Measurements from ENCODE around the gene KRTAP4-12. TPM values are rescaled to one million over a fixed set of nuclear protein-coding genes. Genes with fewer than 3 reads are reported as not detected.
"Not testable (repeated sequence)": the region's sequence is repeated elsewhere in the genome, so short reads cannot be mapped to it uniquely, and the experiment has no call there.

KRTAP4-12 gene
- not detected for total RNA-seq

GRCh38 chr17:41123991-41124371, at the start of gene KRTAP4-12:
KRTAP4-12 (minus strand) TSS chr17:41124182; CDS start chr17:41124122, 60 bp downstream.
- not testable (repeated sequence) for FAIRE-seq; DNase-seq (ENCODE audit: low spot score in 2 of 2)

- DNase-seq (ENCODE audit: low spot score in 2 of 2) (no peak), FAIRE-seq (no peak)
Observed at GRCh38 chr17:41171886-41172285, 47.9 kb upstream of the KRTAP4-12 start.

GRCh38 chr17:41168121-41168520, 44.1 kb upstream of the KRTAP4-12 start, which contains the start of gene KRTAP4-3:
KRTAP4-3 (minus strand) TSS chr17:41168221; CDS start chr17:41168172, 49 bp downstream.
- no peak for FAIRE-seq
- no peak for DNase-seq (ENCODE audit: low spot score in 2 of 2)

GRCh38 chr17:41167561-41167960, 43.6 kb upstream of the KRTAP4-12 start:
- DNase-seq (ENCODE audit: low spot score in 2 of 2) (no peak), FAIRE-seq (no peak)

GRCh38 chr17:41163828-41164227, 39.8 kb upstream of the KRTAP4-12 start:
- no peak for DNase-seq (ENCODE audit: low spot score in 2 of 2)
- FAIRE-seq = no peak

GRCh38 chr17:41160648-41161047, 36.7 kb upstream of the KRTAP4-12 start, which contains the start of gene KRTAP4-4:
KRTAP4-4 (minus strand) TSS chr17:41160748; CDS start chr17:41160691, 57 bp downstream.
- no peak for DNase-seq (ENCODE audit: low spot score in 2 of 2)
- FAIRE-seq = no peak

- DNase-seq (ENCODE audit: low spot score in 2 of 2); FAIRE-seq: not testable (repeated sequence)
Observed at GRCh38 chr17:41160190-41160589, 36.2 kb upstream of the KRTAP4-12 start.

- DNase-seq (ENCODE audit: low spot score in 2 of 2) (no peak), FAIRE-seq (no peak)
Observed at GRCh38 chr17:41153856-41154255, 29.9 kb upstream of the KRTAP4-12 start.

- FAIRE-seq (no peak), DNase-seq (ENCODE audit: low spot score in 2 of 2) (no peak)
Observed at GRCh38 chr17:41151525-41151924, 27.5 kb upstream of the KRTAP4-12 start.

GRCh38 chr17:41150026-41150425, 26.0 kb upstream of the KRTAP4-12 start:
- DNase-seq (ENCODE audit: low spot score in 2 of 2) (no peak), FAIRE-seq (no peak)

- no peak for FAIRE-seq
- DNase-seq (ENCODE audit: low spot score in 2 of 2) = no peak
Observed at GRCh38 chr17:41149652-41149985, 25.6 kb upstream of the KRTAP4-12 start, which contains the start of gene KRTAP4-5. KRTAP4-5 (minus strand) TSS chr17:41149825; CDS start chr17:41149767, 58 bp downstream.

GRCh38 chr17:41148971-41149651, 25.1 kb upstream of the KRTAP4-12 start:
- DNase-seq (ENCODE audit: low spot score in 2 of 2); FAIRE-seq: not testable (repeated sequence)

- DNase-seq (ENCODE audit: low spot score in 2 of 2) (no peak), FAIRE-seq (no peak)
Observed at GRCh38 chr17:41147531-41148204, 23.7 kb upstream of the KRTAP4-12 start.

GRCh38 chr17:41145261-41145660, 21.3 kb upstream of the KRTAP4-12 start:
- FAIRE-seq (no peak), DNase-seq (ENCODE audit: low spot score in 2 of 2) (no peak)

GRCh38 chr17:41144846-41145245, 20.9 kb upstream of the KRTAP4-12 start:
- DNase-seq (ENCODE audit: low spot score in 2 of 2) (no peak), FAIRE-seq (no peak)

- FAIRE-seq = no peak
- no peak for DNase-seq (ENCODE audit: low spot score in 2 of 2)
Observed at GRCh38 chr17:41141361-41141760, 17.4 kb upstream of the KRTAP4-12 start.

- no peak for FAIRE-seq
- DNase-seq (ENCODE audit: low spot score in 2 of 2) = no peak
Observed at GRCh38 chr17:41140360-41141131, 16.6 kb upstream of the KRTAP4-12 start, which contains the start of gene KRTAP4-6. KRTAP4-6 (minus strand) TSS chr17:41140544; CDS start chr17:41140487, 57 bp downstream.

GRCh38 chr17:41139865-41140264, 15.9 kb upstream of the KRTAP4-12 start:
- FAIRE-seq = not testable (repeated sequence)

GRCh38 chr17:41133880-41134735, 10.1 kb upstream of the KRTAP4-12 start:
- DNase-seq (ENCODE audit: low spot score in 2 of 2) (no peak), FAIRE-seq (no peak)

More at GRCh38 chr17:41139865-41140264, 15.9 kb upstream of the KRTAP4-12 start:
- not testable (repeated sequence) for DNase-seq (ENCODE audit: low spot score in 2 of 2)

- DNase-seq (ENCODE audit: low spot score in 2 of 2) = no peak
- no peak for FAIRE-seq
Observed at GRCh38 chr17:41131979-41132378, 8.0 kb upstream of the KRTAP4-12 start.
